Right ventricle myocardium inferior (tissue), 1 donor: ENCODE results near the gene TOGARAM1. TPM values are rescaled to one million over a fixed set of nuclear protein-coding genes. Genes with fewer than 3 reads are reported as not detected.

Experiments used
- total RNA-seq: library from RNA; stranded (reverse); fragmentation: NEBNext Ultra II Directional; extraction: Animal tissue kit (Norgen Biotek cat#: 25700); gene quantifications from one replicate; pipeline ENCODE4 v1.2.1, GENCODE V29; 2021
- donor health status: DM: no; HTN: yes; CAD: no; lungs with severe emphysema.

The TOGARAM1 gene
- total RNA-seq, 1 donor from 2014 or later, result 20.5 TPM

Other genes with a start within 250 kb of the TOGARAM1 start
- 13.0 TPM for gene KLHL28, start 243 bp upstream of the TOGARAM1 start, total RNA-seq
- 10.5 TPM for gene PRPF39, start 121.9 kb downstream of the TOGARAM1 start, total RNA-seq
- gene FKBP3, start 172.3 kb downstream of the TOGARAM1 start, total RNA-seq, result 121 TPM
- 3.5 TPM for gene FANCM, start 173.7 kb downstream of the TOGARAM1 start, total RNA-seq